Fibroblast of the aortic adventitia (primary cell): ENCODE data around the gene DNAH11. TPM values are rescaled to one million over a fixed set of nuclear protein-coding genes. Genes with fewer than 3 reads are reported as not detected.

Source experiments
- DNase-seq: peaks from one replicate; pipeline ENCODE4 v3.0.0-alpha.2; 2010; ENCODE audit warnings: low read depth
- H3K4me3 ChIP-seq: 2 replicates; pipeline ENCODE4 v1.5.1; 2011; ENCODE audit warnings: low read depth, mild to moderate bottlenecking, control low read depth, low read length, moderate library complexity
- CTCF ChIP-seq: IDR thresholded peaks from 2 replicates; pipeline ENCODE4 v1.5.1; 2011; ENCODE audit warnings: mild to moderate bottlenecking, low read length, control low read depth, inconsistent platforms; ENCODE audit not compliant: insufficient read depth
- total RNA-seq: library from RNA; depleted of rRNA; stranded (reverse); fragments of >200 nt; gene quantifications from 2 replicates; pipeline ENCODE4 v1.2.3, GENCODE V29; 2012; ENCODE audit warnings: low replicate concordance

The DNAH11 gene
- total RNA-seq, 1 donor = 2.7 TPM

DNA sequence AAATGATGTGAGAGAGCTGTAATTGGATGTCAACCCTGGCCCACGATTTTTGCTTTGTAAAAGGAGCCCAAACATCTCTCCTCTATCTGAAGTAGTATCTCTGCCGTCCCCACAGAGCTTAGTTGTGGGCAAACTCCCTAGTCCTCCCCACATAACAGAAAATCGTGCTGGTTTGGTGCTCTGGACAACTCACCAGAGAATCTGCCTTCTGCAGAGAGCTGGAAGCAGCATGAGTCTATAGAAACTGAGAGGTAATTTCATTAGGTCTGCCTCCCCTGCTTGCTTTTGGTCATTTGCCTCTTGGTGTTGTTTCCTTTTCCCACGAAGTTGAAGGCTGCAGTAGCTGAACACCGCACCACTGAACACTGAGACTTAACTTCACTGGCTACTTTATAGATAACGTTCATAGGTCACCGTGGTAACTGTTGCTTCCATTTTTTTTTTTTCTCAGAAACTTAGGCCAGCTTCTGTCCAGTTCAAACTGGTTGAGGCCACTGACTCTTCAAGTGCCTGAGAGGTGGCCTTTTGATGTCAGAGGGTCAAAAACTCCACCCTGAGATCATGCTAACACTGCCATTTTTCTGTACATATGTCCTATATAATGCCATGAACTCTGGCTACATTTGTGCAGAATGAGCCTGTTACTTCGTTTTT lies 406.2 kb downstream of the DNAH11 start:
- TF ChIP-seq CTCF = no peak
- no peak overlapping the region for H3K4me3 ChIP-seq
- no peak for DNase-seq

Other genes with a start within 250 kb of the DNAH11 start
- 1.6 and 17.0 TPM in 2 replicates for gene SP4, start 115.0 kb upstream of the DNAH11 start, total RNA-seq